CD4-positive, alpha-beta T cell treated with Interleukin-10 for 1 hour (primary cell): ENCODE results near the gene CUX1.

Experiments
- DNase-seq: peaks from one replicate; pipeline ENCODE4 v3.0.0-alpha.2; 2020

The CUX1 gene

DNA sequence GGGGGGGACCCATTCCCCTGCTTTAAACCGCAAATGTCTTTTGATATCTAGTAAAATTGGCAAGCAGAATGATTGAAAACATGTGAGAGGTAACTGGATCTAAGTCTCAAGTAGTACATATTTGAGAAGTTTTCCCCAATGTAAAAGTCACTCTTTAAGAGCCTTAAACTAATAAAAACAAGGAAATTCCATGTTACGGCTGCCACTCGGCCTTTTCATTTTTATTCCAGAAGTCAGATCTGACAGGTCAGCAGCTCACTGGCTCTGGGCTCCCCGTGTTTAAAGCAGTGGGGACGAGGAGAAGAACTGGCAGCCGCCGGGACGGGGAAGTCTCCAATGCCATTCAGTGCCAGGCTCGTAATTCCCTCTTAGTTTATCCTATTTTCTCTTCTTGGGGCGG lies 80.7 kb downstream of the CUX1 start:
- DNase-seq = no peak

DNA sequence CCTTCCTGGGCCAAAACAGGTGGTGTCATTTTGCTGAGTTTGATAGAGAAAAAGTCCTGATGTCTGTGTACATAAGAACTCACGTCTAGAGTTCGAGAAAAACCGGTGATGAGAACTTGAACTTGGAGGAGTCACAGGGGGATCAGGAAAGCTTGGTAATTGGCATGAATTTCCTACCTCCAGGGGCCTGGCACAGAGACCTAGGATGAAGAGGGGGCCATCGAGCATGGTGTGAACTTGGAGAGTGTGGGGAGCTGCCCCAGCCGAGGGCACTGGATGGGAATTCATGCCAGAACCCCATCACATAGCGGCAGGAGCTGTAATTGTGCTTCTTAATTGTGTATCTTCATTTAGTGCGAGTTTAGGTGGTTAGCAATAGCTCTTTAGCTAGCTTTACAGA lies 82.2 kb downstream of the CUX1 start:
- DNase-seq = no peak

DNA sequence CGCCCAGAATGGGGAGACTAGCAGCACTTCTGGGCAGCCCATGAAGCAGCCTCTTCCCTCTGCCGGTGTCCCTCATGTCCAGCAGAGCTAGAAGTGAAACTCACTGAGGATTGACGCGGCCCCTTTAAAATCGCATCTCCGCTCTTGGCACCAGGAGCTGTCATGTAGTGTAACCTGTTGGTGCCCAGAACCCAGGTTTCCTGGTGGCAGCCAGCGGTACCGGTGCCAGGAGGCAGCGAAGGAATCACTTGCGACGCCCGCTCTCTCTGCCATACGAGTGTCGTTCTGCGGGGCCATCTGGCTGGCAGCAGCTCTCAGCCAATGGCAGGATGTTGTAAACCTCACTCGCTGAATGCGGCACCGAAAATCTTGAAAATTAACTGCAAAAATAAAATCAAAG lies 82.7 kb downstream of the CUX1 start:
- DNase-seq = no peak

DNA sequence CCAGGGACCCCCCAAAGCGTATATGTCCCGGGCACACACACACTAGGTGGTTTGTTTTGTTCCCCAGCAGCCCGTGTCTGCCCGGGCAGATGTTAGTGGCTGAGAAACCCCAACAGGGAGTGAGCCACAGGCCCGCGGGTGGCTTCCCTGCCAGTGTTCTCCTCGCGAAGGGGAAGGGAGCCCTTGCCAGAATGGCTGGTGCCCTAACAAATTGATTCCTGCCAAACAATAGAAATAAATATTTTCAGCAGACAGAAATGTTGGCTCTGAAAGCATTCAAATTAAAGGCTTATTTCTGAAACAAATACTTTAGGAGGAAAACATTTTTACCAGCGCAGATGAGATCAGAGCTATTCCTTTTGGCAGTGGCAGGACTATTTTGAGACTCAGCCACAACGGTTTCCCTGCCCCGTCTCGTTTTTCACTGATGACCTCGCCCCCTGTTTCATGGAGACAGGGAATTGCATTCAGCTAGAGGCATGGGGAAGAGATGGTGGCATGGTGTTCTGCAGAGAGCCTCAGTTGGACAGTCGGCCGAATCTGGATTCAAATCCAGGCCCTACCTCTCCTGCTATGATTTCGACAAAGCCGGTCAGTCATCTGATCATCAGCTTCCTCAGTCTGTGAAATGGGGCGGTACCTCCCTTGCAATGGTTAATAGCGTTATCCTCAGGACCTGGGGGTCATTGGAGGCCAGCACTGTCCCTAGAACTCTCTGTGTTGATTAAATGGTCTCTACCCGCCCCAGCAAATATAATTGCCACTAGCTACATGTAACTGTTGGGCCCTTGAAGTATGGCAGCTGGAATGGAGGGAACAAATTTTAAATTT lies 84.5 kb downstream of the CUX1 start:
- DNase-seq = no peak

- DNase-seq = no peak
Observed at GRCh38 chr7:101902680-101903514, 85.5 kb downstream of the CUX1 start.

- DNase-seq = no peak
Observed at GRCh38 chr7:101903515-101903868, 86.1 kb downstream of the CUX1 start.

- no peak for DNase-seq
Observed at GRCh38 chr7:101904019-101904418, 86.6 kb downstream of the CUX1 start.

- DNase-seq = no peak
Observed at GRCh38 chr7:101905203-101905865, 87.9 kb downstream of the CUX1 start.

GRCh38 chr7:101906291-101907240 lies 89.1 kb downstream of the CUX1 start:
- DNase-seq = no peak

DNA sequence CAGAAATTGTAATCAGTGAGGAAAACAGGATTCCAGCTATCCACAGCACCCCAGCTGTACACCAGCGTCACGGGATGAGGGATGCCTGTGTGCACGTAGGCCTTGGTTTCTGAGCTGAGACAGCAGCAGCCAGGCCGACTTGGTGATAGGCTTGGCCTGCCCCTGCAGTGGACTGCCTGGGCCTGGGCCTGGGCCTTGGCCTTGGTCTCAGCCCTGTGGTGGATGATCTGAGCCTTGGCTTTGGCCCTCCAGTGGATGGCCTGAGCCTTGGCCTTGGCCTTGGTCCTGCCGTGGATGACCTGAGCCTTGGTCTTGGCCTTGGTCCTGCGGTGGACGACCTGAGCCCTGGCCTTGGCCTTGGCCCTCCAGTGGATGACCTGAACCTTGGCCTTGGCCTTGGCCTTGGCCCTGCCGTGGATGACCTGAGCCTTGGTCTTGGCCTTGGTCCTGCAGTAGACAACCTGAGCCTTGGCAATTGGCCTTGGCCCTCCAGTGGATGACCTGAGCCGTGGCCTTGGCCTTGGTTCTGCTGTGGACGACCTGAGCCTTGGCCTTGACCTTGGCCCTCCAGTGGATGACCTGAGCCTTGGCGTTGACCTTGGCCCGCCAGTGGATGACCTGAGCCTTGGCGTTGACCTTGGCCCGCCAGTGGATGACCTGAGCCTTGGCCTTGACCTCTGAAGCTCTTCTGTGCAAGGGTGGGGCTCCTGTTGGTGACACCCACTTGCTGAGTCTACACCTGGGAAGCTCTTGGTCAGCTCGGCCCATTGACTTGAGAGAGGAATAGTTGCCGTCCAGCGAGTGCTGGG lies 93.8 kb downstream of the CUX1 start:
- no peak for DNase-seq

DNA sequence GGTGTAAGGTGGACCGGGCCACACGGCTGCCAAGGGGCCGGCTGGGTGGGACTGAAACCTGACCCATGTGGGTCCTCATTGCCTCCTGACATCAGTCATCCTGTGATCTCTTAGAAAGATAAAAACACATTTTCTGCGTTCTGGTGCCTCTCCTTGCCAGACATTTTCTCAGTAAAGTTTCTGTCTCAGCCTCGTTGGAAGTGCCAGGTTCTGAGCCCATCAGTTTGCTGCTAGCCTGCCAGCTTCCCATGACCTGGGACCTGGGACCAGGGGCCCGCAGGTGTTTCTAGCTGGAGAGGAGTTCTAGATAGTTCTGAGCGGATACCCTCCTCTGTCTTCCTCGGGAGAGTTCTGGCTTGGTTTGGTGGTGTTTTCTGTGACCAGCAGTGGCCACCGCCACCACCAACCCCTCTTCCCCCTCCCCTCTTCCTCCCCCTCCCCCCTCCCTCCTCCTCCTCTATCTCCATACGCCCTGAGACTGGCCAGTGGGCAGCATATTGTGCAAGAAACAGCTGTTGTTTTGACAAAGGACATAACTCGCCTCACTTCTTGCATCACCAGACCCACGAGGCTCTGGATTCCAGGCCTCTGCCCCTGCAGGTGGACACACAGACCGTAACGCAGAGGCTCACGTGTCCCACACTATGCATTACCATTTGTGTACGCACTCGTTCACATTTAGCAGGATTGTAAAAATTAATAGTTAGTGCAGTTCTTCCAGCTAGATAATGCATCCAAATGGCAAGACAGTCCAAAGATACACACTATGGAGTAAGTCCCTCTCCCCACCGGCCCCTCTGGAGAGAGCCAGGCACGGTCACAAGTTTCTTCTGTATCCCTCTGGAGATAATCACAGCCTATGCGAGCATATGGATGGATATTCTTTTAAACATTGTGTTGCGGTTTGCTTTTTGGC lies 94.6 kb downstream of the CUX1 start:
- DNase-seq = no peak

- DNase-seq = no peak
Observed at GRCh38 chr7:101912716-101913110, 95.3 kb downstream of the CUX1 start.

- no peak for DNase-seq
Observed at GRCh38 chr7:101913247-101913721, 95.9 kb downstream of the CUX1 start.

DNA sequence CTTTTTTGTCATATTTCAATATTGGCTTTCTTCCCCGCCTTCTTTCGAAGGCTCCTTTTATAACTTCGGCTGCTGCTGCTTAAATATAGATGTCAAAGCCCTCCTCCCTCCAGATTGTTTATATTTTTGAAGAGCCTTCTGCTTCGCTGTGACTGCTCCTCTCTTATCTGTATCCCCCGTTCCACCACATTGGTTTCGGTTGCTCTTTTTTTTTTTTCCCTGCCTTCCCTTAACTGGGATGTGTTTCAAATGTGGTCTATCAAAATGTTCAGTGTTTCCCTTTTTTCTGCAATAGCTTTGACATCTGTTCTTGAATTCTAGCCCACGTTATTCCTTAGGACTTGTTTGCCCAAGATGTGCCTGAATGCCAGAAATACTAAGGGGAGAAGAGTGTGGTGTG lies 96.4 kb downstream of the CUX1 start:
- no peak for DNase-seq

DNA sequence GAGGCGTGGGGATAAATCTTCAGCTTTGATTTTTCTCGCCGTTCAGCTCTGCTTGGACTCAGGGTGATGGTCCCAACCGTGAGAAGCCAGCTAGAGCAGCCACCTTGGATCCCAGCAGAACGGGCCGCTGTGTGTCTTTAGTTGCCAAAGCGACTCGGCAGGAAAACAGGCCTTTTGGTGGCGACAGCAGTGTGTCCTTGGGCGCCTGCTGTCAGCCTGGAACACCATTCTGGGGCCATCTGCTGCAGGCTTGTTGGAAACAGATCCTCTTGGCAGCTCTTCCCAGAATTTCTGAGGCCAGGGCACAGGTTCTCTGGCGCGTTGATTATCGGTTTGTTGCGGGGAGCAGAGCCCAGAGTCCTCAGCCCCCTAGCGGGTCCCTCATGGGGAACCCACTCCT lies 97.6 kb downstream of the CUX1 start:
- DNase-seq = no peak

DNA sequence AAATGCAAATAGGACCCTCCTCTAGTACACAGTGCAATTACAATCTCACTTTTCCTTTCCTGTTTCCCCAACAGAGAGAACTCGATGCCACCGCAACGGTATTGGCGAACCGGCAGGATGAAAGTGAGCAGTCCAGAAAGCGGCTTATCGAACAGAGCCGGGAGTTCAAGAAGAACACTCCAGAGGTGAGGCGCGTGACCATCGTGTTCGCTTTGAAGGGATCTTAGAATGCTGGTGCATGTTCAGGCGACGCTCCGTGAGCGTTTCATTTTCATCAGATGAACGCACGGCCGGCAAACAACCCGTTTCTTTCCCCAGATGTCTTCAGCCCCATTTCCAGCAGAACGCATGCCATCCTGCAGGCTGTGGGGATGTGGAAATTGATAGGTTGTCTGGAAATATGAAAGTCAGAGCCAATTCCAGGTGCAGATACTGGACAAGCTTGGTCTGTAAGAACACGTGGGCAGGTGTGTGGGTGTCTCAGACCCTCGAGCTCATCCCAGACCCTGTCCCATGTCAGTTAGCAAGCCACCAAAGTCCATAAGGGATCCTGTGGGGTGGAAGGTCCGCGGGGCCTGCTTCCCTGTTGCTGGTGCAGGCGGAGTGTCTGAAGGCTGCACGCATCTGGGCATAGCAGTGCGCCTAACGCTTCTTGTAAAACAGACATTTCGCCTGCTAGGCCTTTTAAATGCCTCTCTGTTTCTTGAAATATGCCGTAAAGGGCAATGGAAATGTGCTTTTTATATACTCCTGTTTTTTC lies 98.8 kb downstream of the CUX1 start:
- DNase-seq = no peak

GRCh38 chr7:101916876-101917275 lies 99.5 kb downstream of the CUX1 start:
- DNase-seq = no peak

- no peak for DNase-seq
Observed at GRCh38 chr7:101917566-101917965, 100.1 kb downstream of the CUX1 start.

- DNase-seq = no peak
Observed at GRCh38 chr7:101918426-101918825, 101.0 kb downstream of the CUX1 start.
